AML-193 (cell line): Measurements from ENCODE around the gene MAEA.

Source experiments
- DNase-seq, 2 experiments: peaks; one replicate each; lab custom pipeline; 2025; lab: John Stamatoyannopoulos, UW

MAEA gene

GRCh38 chr4:1353186-1354055, 63.7 kb downstream of the MAEA start:
- no peak for DNase-seq

- DNase-seq = no peak
Measured at GRCh38 chr4:1354136-1354982, 64.7 kb downstream of the MAEA start.

GRCh38 chr4:1354983-1355275, 65.2 kb downstream of the MAEA start:
- no peak for DNase-seq

- no peak for DNase-seq
Measured at GRCh38 chr4:1355378-1355777, 65.7 kb downstream of the MAEA start.

GRCh38 chr4:1356181-1356998, 66.7 kb downstream of the MAEA start:
- DNase-seq = peak; percentile 2 to 8

- DNase-seq = no peak
Measured at GRCh38 chr4:1357356-1358248, 67.9 kb downstream of the MAEA start.

- no peak for DNase-seq
Measured at GRCh38 chr4:1358421-1359143, 68.9 kb downstream of the MAEA start.

- DNase-seq = no peak
Measured at GRCh38 chr4:1359144-1359501, 69.4 kb downstream of the MAEA start.

GRCh38 chr4:1359976-1360375, 70.3 kb downstream of the MAEA start:
- no peak for DNase-seq

- DNase-seq = no peak
Measured at GRCh38 chr4:1360423-1361283, 71.0 kb downstream of the MAEA start.

- no peak for DNase-seq
Measured at GRCh38 chr4:1361431-1361830, 71.7 kb downstream of the MAEA start.

GRCh38 chr4:1362046-1362445, 72.4 kb downstream of the MAEA start:
- no peak for DNase-seq

GRCh38 chr4:1362521-1362920, 72.8 kb downstream of the MAEA start:
- DNase-seq = no peak

- no peak for DNase-seq
Measured at GRCh38 chr4:1363513-1363912, 73.8 kb downstream of the MAEA start.

GRCh38 chr4:1364217-1364616, 74.5 kb downstream of the MAEA start:
- DNase-seq = no peak

- no peak for DNase-seq
Measured at GRCh38 chr4:1364748-1365147, 75.1 kb downstream of the MAEA start.

GRCh38 chr4:1365271-1366178, 75.8 kb downstream of the MAEA start:
- DNase-seq = no peak

- no peak for DNase-seq
Measured at GRCh38 chr4:1366371-1367229, 76.9 kb downstream of the MAEA start.
